Erythroblast (primary cell): ENCODE results near the gene FFAR2.

Source experiments
- GATA1 ChIP-seq: IDR thresholded peaks from 2 replicates; pipeline ENCODE4 v1.6.1; 2011; ENCODE audit warnings: low read depth, mild to moderate bottlenecking, control low read depth, low read length, moderate library complexity
- POLR2A ChIP-seq: IDR thresholded peaks from 2 replicates; pipeline ENCODE4 v1.6.1; 2011; ENCODE audit warnings: mild to moderate bottlenecking, low read length

GRCh38 chr19:35398570-35398969, 49.5 kb upstream of the FFAR2 start:
- TF ChIP-seq POLR2A (no peak), GATA1 (no peak)
